ENCODE results near the gene TEDC1. TPM values are rescaled to one million over a fixed set of nuclear protein-coding genes. Genes with fewer than 3 reads are reported as not detected.

Gene TEDC1
- total RNA-seq, 2 experiments from 2014 or later = 40.7 to 53.2 TPM

DNA sequence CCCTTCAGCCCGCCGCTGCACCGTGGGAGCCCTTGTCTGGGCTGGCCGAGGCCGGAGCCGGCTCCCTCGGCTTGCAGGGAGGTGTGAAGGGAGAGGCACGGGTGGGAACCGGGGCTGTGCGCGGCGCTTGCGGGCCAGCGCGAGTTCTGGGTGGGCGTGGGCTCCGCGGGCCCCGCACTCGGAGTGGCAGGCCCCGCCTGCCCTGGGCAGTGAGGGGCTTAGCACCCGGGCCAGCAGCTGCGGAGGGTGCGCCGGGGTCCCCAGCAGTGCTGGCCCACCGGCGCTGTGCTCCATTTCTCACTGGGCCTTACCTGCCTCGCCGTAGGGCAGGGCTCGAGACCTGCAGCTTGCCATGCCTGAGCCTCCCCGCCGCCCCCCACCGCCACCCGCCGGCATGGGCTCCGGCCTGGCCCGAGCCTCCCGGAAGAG, 56.7 kb downstream of the TEDC1 start:
- CTCF ChIA-PET = no interaction called here

More for the DNA sequence above, 56.7 kb downstream of the TEDC1 start:
- no peaks in the 10 kb centered on the region for H3K4me1 Mint-ChIP-seq
- no peak for DNase-seq
- H3K4me3 Mint-ChIP-seq = no peak overlapping the region
- H3K9me3 Mint-ChIP-seq = peaks cover 2% of the 10 kb centered on the region
- peaks cover 15% of the 10 kb centered on the region for H3K27me3 Mint-ChIP-seq
- H3K27ac Mint-ChIP-seq = no peak overlapping the region
- no peaks in the 10 kb centered on the region for H3K36me3 Mint-ChIP-seq (ENCODE audit: low read depth)
- POLR2A ChIA-PET = no interaction called here

Other genes with a start within 250 kb of the TEDC1 start
- gene BTBD6, start 242.7 kb upstream of the TEDC1 start, total RNA-seq = 10 to 100 TPM; 43.7 to 43.9 TPM
- gene BRF1, start 190.2 kb upstream of the TEDC1 start, total RNA-seq = 10 to 100 TPM; 39.0 to 50.9 TPM
- 10 to 100 TPM; 43.3 to 46.8 TPM for gene PACS2, start 176.5 kb upstream of the TEDC1 start, total RNA-seq
- gene TEX22, start 92.7 kb upstream of the TEDC1 start, total RNA-seq = 1 to 10 TPM; 2.8 to 3.9 TPM
- 100 to 1,000 TPM; 119 to 131 TPM for gene MTA1, start 71.4 kb upstream of the TEDC1 start, total RNA-seq
- 1 to 10 TPM in 1 of 2 experiments, under 1 TPM in 1; 0.64 to 1.8 TPM for gene CRIP2, start 16.4 kb upstream of the TEDC1 start, total RNA-seq
- 100 to 1,000 TPM; 702 to 753 TPM for gene CRIP1, start 4.4 kb upstream of the TEDC1 start, total RNA-seq
- gene TMEM121, start 35.3 kb downstream of the TEDC1 start, total RNA-seq = 1 to 10 TPM; 4.6 TPM